ENCODE results near the gene PGLYRP4.

- TF ChIP-seq YY1 (IDR thresholded peaks at IDR 0.05) (no peak), CTCF (IDR thresholded peaks at IDR 0.05; ENCODE audit: low read depth, low read length, missing input control) (no peak), MAX (IDR thresholded peaks at IDR 0.05) (no peak), SP1 (IDR thresholded peaks at IDR 0.05) (no peak), REST (IDR thresholded peaks at IDR 0.05) (no peak), RAD21 (IDR thresholded peaks at IDR 0.05) (no peak), ATF3 (IDR thresholded peaks at IDR 0.05) (no peak), TAF1 (conservative IDR thresholded peaks at IDR 0.05) (no peak), JUND (IDR thresholded peaks at IDR 0.05) (no peak), GABPA (IDR thresholded peaks at IDR 0.05 in 1 of 2, conservative IDR thresholded peaks at IDR 0.05 in 1 of 2) (no peak), ZBTB33 (IDR thresholded peaks at IDR 0.05) (no peak), FOXA1 (IDR thresholded peaks at IDR 0.05) (no peak)
These were observed 7.2 kb downstream of the PGLYRP4 start for GRCh38 chr1:153341431-153341934.

All from liver (tissue), 3 donors.